ENCODE results near the gene SLC22A16. TPM values are rescaled to one million over a fixed set of nuclear protein-coding genes. Genes with fewer than 3 reads are reported as not detected.

The SLC22A16 gene
- total and polyA plus RNA-seq, 10 of the 15 experiments (the other 5 are each of a cell fraction or from before 2014, with no cell fraction given) = not detected

DNA sequence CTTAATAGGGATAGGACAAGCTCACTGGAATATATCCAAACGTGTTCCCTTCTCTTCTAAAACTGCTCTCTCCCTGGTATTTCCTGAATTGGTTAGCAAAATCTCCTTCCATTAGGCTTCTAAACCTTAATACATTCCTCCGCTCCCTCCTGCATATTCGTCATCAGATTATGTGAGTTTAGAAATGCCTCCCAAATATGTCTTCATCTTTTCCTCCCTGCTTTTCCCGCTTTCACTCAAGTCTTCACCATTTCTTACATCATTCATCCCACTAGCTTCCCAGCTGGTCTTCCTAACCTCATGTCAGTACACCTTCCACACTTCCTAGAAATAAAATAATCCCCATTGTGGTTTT lies 26.9 kb downstream of the SLC22A16 start:
- no peak overlapping the region for H3K27ac ChIP-seq (ENCODE audit: control insufficient read depth, insufficient read depth)
- no peaks in the 10 kb centered on the region for H3K36me3 ChIP-seq (ENCODE audit: control insufficient read depth in 2 of 2, insufficient read depth in 2 of 2, low read length in 1 of 2)
- H2AFZ ChIP-seq (ENCODE audit: control insufficient read depth, low read depth, low read length) = no peak overlapping the region
- H3K79me2 ChIP-seq (ENCODE audit: control insufficient read depth, insufficient read depth, low read length) = no peaks in the 10 kb centered on the region
- TF ChIP-seq RB1 (IDR thresholded peaks at IDR 0.05; ENCODE audit: borderline replicate concordance) (no peak), SP1 (IDR thresholded peaks at IDR 0.05; ENCODE audit: low read depth, low read length) (no peak), CHD1 (IDR thresholded peaks at IDR 0.05; ENCODE audit: low read depth, low read length) (no peak), POLR2A (IDR thresholded peaks at IDR 0.05; ENCODE audit: low read depth, low read length) (no peak)
- ChIA-PET RAD21 (ENCODE audit: unreplicated experiment) (no interaction called here), SMC1A (ENCODE audit: uncharacterized antibody, unreplicated experiment) (no interaction called here), POLR2A (no interaction called here), CTCF (interaction anchor here (1.7 kb wide), 1 partner anchor 13 kb away, joined by 4 read pairs; no protein-coding TSS in a partner anchor)
- H3K4me2 ChIP-seq (ENCODE audit: control insufficient read depth, insufficient read depth) = no peak overlapping the region
- no peaks in the 10 kb centered on the region for H4K20me1 ChIP-seq (ENCODE audit: control insufficient read depth, insufficient read depth)
- H3K9me3 ChIP-seq (replicated peaks; ENCODE audit: control insufficient read depth, insufficient read depth, low read length) = no peaks in the 10 kb centered on the region
- H3K9ac ChIP-seq (ENCODE audit: control insufficient read depth, insufficient read depth, low read length) = no peak overlapping the region
- H3K4me3 ChIP-seq = no peak overlapping the region
- no peaks in the 10 kb centered on the region; a peak in 1 of 4 replicates for H3K27me3 ChIP-seq (replicated peaks in 1 of 2; ENCODE audit: control insufficient read depth in 2 of 2, insufficient read depth in 2 of 2, low read length in 1 of 2)
- intact Hi-C loops (cut with micrococcal nuclease; ENCODE audit: unreplicated experiment) (no loop called here), in situ Hi-C loops (cut with MboI) (no loop called here)
- 60% methylated on average over 4 of the region's 4 CpGs for WGBS (ENCODE audit: insufficient coverage, insufficient replicate concordance, low lambda C conversion rate, missing lambda C conversion rate)
- H3K4me1 ChIP-seq (ENCODE audit: control insufficient read depth, insufficient read depth, low read length) = no peaks in the 10 kb centered on the region
- BruUV-seq (replicated peaks) = no TSS peak
- no peak for FAIRE-seq
- DNase-seq (ENCODE audit: low read depth, low spot score) = no peak
- no peak for ATAC-seq

- intact Hi-C loops (cut with micrococcal nuclease; ENCODE audit: unreplicated experiment) = no loop called here
- CTCF ChIA-PET = interaction anchor here (1.7 kb wide), 1 partner anchor 13 kb away, joined by 4 read pairs; no protein-coding TSS in a partner anchor
- no peak overlapping the region for H3K9ac ChIP-seq (ENCODE audit: control insufficient read depth, insufficient read depth, low read length)
- H3K4me3 ChIP-seq = no peak overlapping the region
- H3K27ac ChIP-seq (ENCODE audit: control insufficient read depth, insufficient read depth) = no peak overlapping the region
- RAD21 ChIA-PET (ENCODE audit: unreplicated experiment) = no interaction called here
- POLR2A ChIA-PET = no interaction called here
- DNase-seq (ENCODE audit: low read depth, low spot score) (no peak), ATAC-seq (no peak), FAIRE-seq (no peak)
- H3K4me1 ChIP-seq (ENCODE audit: control insufficient read depth, insufficient read depth, low read length) = no peaks in the 10 kb centered on the region
- in situ Hi-C loops (cut with MboI) = no loop called here
- H2AFZ ChIP-seq (ENCODE audit: control insufficient read depth, low read depth, low read length) = no peak overlapping the region
- H3K79me2 ChIP-seq (ENCODE audit: control insufficient read depth, insufficient read depth, low read length) = no peaks in the 10 kb centered on the region
- H3K36me3 ChIP-seq (ENCODE audit: control insufficient read depth in 2 of 2, insufficient read depth in 2 of 2, low read length in 1 of 2) = no peaks in the 10 kb centered on the region
- H3K27me3 ChIP-seq (replicated peaks in 1 of 2; ENCODE audit: control insufficient read depth in 2 of 2, insufficient read depth in 2 of 2, low read length in 1 of 2) = no peaks in the 10 kb centered on the region; a peak in 1 of 4 replicates
- H3K9me3 ChIP-seq (replicated peaks; ENCODE audit: control insufficient read depth, insufficient read depth, low read length) = no peaks in the 10 kb centered on the region
- no peaks in the 10 kb centered on the region for H4K20me1 ChIP-seq (ENCODE audit: control insufficient read depth, insufficient read depth)
- TF ChIP-seq RB1 (IDR thresholded peaks at IDR 0.05; ENCODE audit: borderline replicate concordance) (no peak), EZH2 (IDR thresholded peaks at IDR 0.05; ENCODE audit: borderline replicate concordance, control insufficient read depth, low read depth, low read length) (no peak)
- no peak overlapping the region for H3K4me2 ChIP-seq (ENCODE audit: control insufficient read depth, insufficient read depth)
- BruUV-seq (replicated peaks) = no TSS peak
- SMC1A ChIA-PET (ENCODE audit: uncharacterized antibody, unreplicated experiment) = no interaction called here
- WGBS (ENCODE audit: insufficient coverage, insufficient replicate concordance, low lambda C conversion rate, missing lambda C conversion rate) = 0% methylated on average over 4 of the region's 4 CpGs
These were observed 27.4 kb downstream of the SLC22A16 start for GRCh38 chr6:110448846-110449540.

Measured in GM12878 (cell line).